ENCODE results near the gene GYPB.
"Not testable (repeated sequence)": the region's sequence is repeated elsewhere in the genome, so short reads cannot be mapped to it uniquely, and the experiment has no call there.

The GYPB gene

GRCh38 chr4:144019277-144019676 is at the start of gene GYPB:
TSS of gene GYPB (minus strand) at chr4:144019380. CDS start at chr4:144019287, 93 bp downstream.
- DNase-seq (ENCODE audit: extremely low read depth in 1 of 2, low read depth in 1 of 2), result not testable (repeated sequence)

GRCh38 chr4:144061556-144061955 is 42.4 kb upstream of the GYPB start:
- not testable (repeated sequence) for DNase-seq (ENCODE audit: extremely low read depth in 1 of 2, low read depth in 1 of 2)

GRCh38 chr4:144060234-144060859 is 41.2 kb upstream of the GYPB start:
- DNase-seq (ENCODE audit: extremely low read depth in 1 of 2, low read depth in 1 of 2), result not testable (repeated sequence)

- no peak for DNase-seq (ENCODE audit: extremely low read depth in 1 of 2, low read depth in 1 of 2)
These were observed 37.6 kb upstream of the GYPB start for GRCh38 chr4:144056800-144057199.

- DNase-seq (ENCODE audit: extremely low read depth in 1 of 2, low read depth in 1 of 2), result not testable (repeated sequence)
These were observed 36.2 kb upstream of the GYPB start for GRCh38 chr4:144055336-144055735.

- DNase-seq (ENCODE audit: extremely low read depth in 1 of 2, low read depth in 1 of 2), result not testable (repeated sequence)
These were observed 32.3 kb upstream of the GYPB start for GRCh38 chr4:144051494-144051893.

- DNase-seq (ENCODE audit: extremely low read depth in 1 of 2, low read depth in 1 of 2), result not testable (repeated sequence)
These were observed 31.5 kb upstream of the GYPB start for GRCh38 chr4:144050631-144051030.

- not testable (repeated sequence) for DNase-seq (ENCODE audit: extremely low read depth in 1 of 2, low read depth in 1 of 2)
These were observed 30.6 kb upstream of the GYPB start for GRCh38 chr4:144049495-144050424.

- DNase-seq (ENCODE audit: extremely low read depth in 1 of 2, low read depth in 1 of 2), result not testable (repeated sequence)
These were observed 25.8 kb upstream of the GYPB start for GRCh38 chr4:144044936-144045335.

- not testable (repeated sequence) for DNase-seq (ENCODE audit: extremely low read depth in 1 of 2, low read depth in 1 of 2)
These were observed 13.4 kb upstream of the GYPB start for GRCh38 chr4:144032580-144032979.

- not testable (repeated sequence) for DNase-seq (ENCODE audit: extremely low read depth in 1 of 2, low read depth in 1 of 2)
These were observed 12.7 kb upstream of the GYPB start for GRCh38 chr4:144031875-144032274.

GRCh38 chr4:144031369-144031768 is 12.2 kb upstream of the GYPB start:
- DNase-seq (ENCODE audit: extremely low read depth in 1 of 2, low read depth in 1 of 2), result not testable (repeated sequence)

GRCh38 chr4:144030708-144031107 is 11.5 kb upstream of the GYPB start:
- not testable (repeated sequence) for DNase-seq (ENCODE audit: extremely low read depth in 1 of 2, low read depth in 1 of 2)

GRCh38 chr4:144026682-144027081 is 7.5 kb upstream of the GYPB start:
- DNase-seq (ENCODE audit: extremely low read depth in 1 of 2, low read depth in 1 of 2), result not testable (repeated sequence)

GRCh38 chr4:144024399-144025053 is 5.3 kb upstream of the GYPB start:
- not testable (repeated sequence) for DNase-seq (ENCODE audit: extremely low read depth in 1 of 2, low read depth in 1 of 2)

GRCh38 chr4:144022772-144023400 is 3.7 kb upstream of the GYPB start:
- not testable (repeated sequence) for DNase-seq (ENCODE audit: extremely low read depth in 1 of 2, low read depth in 1 of 2)

- DNase-seq (ENCODE audit: extremely low read depth in 1 of 2, low read depth in 1 of 2), result not testable (repeated sequence)
These were observed 2.3 kb upstream of the GYPB start for GRCh38 chr4:144021336-144021990.

GRCh38 chr4:144018223-144019000 is 768 bp downstream of the GYPB start:
- not testable (repeated sequence) for DNase-seq (ENCODE audit: extremely low read depth in 1 of 2, low read depth in 1 of 2)

GRCh38 chr4:144017271-144017670 is 1.9 kb downstream of the GYPB start:
- not testable (repeated sequence) for DNase-seq (ENCODE audit: extremely low read depth in 1 of 2, low read depth in 1 of 2)

Measured in stimulated activated CD8-positive, alpha-beta memory T cell treated with anti-CD3 and anti-CD28 coated beads, Interleukin-7, amount 100 ng/mL, for 48 hours (primary cell).